Measurements from ENCODE around the gene SQSTM1. TPM values are rescaled to one million over a fixed set of nuclear protein-coding genes. Genes with fewer than 3 reads are reported as not detected.

The SQSTM1 gene
- total and polyA plus RNA-seq, 2 donors (not counting 1 experiment from before 2014, with no cell fraction given): 212 to 1,894 TPM

DNA sequence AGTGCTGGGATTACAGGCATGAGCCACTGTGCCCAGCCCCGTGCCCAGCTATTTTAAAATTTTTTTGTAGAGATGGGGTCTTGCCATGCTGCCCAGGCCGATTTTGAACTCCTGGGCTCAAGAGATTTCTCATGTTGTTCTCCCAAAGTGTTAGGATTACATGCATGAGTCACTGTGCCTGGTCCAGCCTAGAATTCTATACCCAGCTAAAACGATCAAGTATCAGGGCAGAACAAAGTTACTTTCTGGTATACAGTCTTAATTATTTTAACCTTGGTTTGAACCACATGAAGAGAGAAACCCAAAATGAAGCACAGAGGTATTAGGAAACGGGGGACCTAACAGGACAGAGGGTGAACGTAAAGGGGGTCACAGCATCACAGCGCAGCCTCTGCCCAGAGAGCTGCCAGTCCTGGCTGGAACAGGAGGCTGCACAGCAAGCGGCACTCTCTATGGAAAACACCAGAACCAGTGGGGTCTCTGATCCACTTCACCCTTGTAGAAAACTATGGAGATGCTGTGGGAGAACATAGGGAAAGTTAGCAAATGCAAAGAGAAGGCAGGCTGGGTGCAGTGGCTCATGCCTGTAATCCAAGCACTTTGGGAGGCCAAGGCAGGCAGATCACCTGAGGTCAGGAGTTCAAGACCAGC is 10.2 kb downstream of the SQSTM1 start:
- no peak overlapping the region for H3K4me3 ChIP-seq (replicated peaks in 1 of 4; ENCODE audit: control extremely low read depth in 1 of 4, insufficient read depth in 1 of 4, low read depth in 3 of 4, low read length in 4 of 4)
- peaks cover 42% of the 10 kb centered on the region for H3K36me3 ChIP-seq (ENCODE audit: control insufficient read depth, insufficient read depth, low read length)
- H3K4me1 ChIP-seq (ENCODE audit: control insufficient read depth, extremely low read depth, insufficient read depth, low read length): no peaks in the 10 kb centered on the region
- TF ChIP-seq, protein P1, sequence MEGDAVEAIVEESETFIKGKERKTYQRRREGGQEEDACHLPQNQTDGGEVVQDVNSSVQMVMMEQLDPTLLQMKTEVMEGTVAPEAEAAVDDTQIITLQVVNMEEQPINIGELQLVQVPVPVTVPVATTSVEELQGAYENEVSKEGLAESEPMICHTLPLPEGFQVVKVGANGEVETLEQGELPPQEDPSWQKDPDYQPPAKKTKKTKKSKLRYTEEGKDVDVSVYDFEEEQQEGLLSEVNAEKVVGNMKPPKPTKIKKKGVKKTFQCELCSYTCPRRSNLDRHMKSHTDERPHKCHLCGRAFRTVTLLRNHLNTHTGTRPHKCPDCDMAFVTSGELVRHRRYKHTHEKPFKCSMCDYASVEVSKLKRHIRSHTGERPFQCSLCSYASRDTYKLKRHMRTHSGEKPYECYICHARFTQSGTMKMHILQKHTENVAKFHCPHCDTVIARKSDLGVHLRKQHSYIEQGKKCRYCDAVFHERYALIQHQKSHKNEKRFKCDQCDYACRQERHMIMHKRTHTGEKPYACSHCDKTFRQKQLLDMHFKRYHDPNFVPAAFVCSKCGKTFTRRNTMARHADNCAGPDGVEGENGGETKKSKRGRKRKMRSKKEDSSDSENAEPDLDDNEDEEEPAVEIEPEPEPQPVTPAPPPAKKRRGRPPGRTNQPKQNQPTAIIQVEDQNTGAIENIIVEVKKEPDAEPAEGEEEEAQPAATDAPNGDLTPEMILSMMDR (conservative IDR thresholded peaks at IDR 0.05 in 1 of 2, IDR thresholded peaks at IDR 0.05 in 1 of 2; ENCODE audit: low read depth in 1 of 2, low read length in 2 of 2): no peak
- no peak for TF ChIP-seq EZH2 (IDR thresholded peaks at IDR 0.05; ENCODE audit: low read length, missing control alignments)
- no peaks in the 10 kb centered on the region for H3K9me3 ChIP-seq (ENCODE audit: control insufficient read depth, insufficient read depth, low read depth, low read length)
- no peak overlapping the region for H3K9ac ChIP-seq (ENCODE audit: insufficient read depth, low read length)
- no peaks in the 10 kb centered on the region for H4K20me1 ChIP-seq (ENCODE audit: control insufficient read depth, extremely low read depth, insufficient read depth, low read length)
- no peak for DNase-seq (ENCODE audit: low read depth in 2 of 2)
- H3K27me3 ChIP-seq (ENCODE audit: control insufficient read depth, insufficient read depth, low read length): no peaks in the 10 kb centered on the region
- H3K4me2 ChIP-seq (ENCODE audit: extremely low read depth, insufficient read depth, low read length): no peak overlapping the region
- no peak overlapping the region for H2AFZ ChIP-seq (ENCODE audit: low read length)
- no peak overlapping the region for H3K27ac ChIP-seq (ENCODE audit: insufficient read depth, low read length)
- peaks cover 19% of the 10 kb centered on the region for H3K79me2 ChIP-seq (ENCODE audit: control insufficient read depth, insufficient read depth, low read length)

DNA sequence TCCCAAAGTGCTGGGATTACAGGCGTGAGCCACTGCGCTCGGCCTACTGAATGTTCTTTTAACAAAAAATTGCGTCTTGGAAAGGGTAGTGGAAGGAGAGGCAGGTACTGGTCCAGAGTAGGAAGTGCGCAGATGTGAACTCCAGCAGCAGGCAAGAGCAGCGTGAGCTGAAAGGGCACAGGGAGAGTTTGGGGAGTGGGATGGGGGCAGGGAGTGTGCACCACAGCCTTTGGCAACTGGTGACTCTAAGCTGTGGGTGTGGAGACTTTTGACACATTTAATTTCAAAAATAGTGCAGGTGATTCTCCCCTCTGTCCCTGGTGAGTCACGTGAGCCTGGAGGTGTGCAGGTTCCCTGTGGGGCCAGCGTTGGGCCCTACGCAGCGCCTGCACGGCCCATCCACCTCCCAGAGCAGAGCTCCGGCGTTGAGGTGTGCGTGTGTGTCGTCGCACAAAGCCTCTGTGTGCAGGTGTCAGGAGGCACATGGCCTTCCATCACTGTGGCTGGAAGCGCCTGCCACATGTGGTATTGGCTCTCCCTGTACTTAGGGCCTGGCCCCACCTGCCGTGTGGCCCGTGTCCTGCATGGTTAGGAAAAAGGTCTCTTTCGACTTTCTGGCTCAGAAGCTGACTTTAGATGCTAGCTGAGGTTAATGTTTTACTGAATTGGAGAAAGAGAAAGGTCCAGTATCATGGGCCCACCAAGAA is 11.5 kb downstream of the SQSTM1 start:
- DNase-seq (ENCODE audit: low read depth in 2 of 2): no peak
- TF ChIP-seq, protein P1 (conservative IDR thresholded peaks at IDR 0.05 in 1 of 2, IDR thresholded peaks at IDR 0.05 in 1 of 2; ENCODE audit: low read depth in 1 of 2, low read length in 2 of 2): no peak
- no peak for TF ChIP-seq EZH2 (IDR thresholded peaks at IDR 0.05; ENCODE audit: low read length, missing control alignments)
- Histone ChIP-seq H3K36me3 (ENCODE audit: control insufficient read depth, insufficient read depth, low read length) (peaks cover 49% of the 10 kb centered on the region), H4K20me1 (ENCODE audit: control insufficient read depth, extremely low read depth, insufficient read depth, low read length) (peaks cover 2% of the 10 kb centered on the region), H3K4me3 (replicated peaks in 1 of 4; ENCODE audit: control extremely low read depth in 1 of 4, insufficient read depth in 1 of 4, low read depth in 3 of 4, low read length in 4 of 4) (no peak overlapping the region), H3K4me1 (ENCODE audit: control insufficient read depth, extremely low read depth, insufficient read depth, low read length) (peaks cover 4% of the 10 kb centered on the region), H3K9me3 (ENCODE audit: control insufficient read depth, insufficient read depth, low read depth, low read length) (no peaks in the 10 kb centered on the region), H3K9ac (ENCODE audit: insufficient read depth, low read length) (no peak overlapping the region), H3K27ac (ENCODE audit: insufficient read depth, low read length) (no peak overlapping the region), H2AFZ (ENCODE audit: low read length) (no peak overlapping the region), H3K79me2 (ENCODE audit: control insufficient read depth, insufficient read depth, low read length) (peaks cover 17% of the 10 kb centered on the region), H3K27me3 (ENCODE audit: control insufficient read depth, insufficient read depth, low read length) (no peaks in the 10 kb centered on the region), H3K4me2 (ENCODE audit: extremely low read depth, insufficient read depth, low read length) (no peak overlapping the region)

DNA sequence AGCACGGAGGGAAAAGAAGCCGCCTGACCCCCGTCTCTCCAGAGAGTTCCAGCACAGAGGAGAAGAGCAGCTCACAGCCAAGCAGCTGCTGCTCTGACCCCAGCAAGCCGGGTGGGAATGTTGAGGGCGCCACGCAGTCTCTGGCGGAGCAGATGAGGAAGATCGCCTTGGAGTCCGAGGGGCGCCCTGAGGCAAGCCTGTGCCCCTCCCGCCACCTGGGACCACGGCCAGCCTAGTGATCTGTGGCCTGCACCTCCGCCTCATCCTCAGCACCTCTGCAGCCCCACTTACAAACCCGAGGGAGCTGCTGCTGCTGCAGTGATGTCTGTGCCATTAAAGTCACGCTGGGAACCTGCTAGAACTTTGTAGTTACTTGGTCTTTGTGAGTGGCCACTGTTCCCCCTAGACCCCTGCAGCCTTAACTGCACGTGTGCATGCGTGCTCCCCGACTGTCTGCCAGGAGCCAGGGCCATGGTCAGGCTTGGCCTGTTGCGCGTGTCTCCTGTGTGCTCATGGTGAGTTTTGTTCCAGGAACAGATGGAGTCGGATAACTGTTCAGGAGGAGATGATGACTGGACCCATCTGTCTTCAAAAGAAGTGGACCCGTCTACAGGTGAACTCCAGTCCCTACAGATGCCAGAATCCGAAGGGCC is 12.5 kb downstream of the SQSTM1 start:
- H3K4me2 ChIP-seq (ENCODE audit: extremely low read depth, insufficient read depth, low read length): no peak overlapping the region
- no peaks in the 10 kb centered on the region for H3K27me3 ChIP-seq (ENCODE audit: control insufficient read depth, insufficient read depth, low read length)
- peaks cover 2% of the 10 kb centered on the region for H4K20me1 ChIP-seq (ENCODE audit: control insufficient read depth, extremely low read depth, insufficient read depth, low read length)
- H3K9me3 ChIP-seq (ENCODE audit: control insufficient read depth, insufficient read depth, low read depth, low read length): no peaks in the 10 kb centered on the region
- TF ChIP-seq, protein P1 (conservative IDR thresholded peaks at IDR 0.05 in 1 of 2, IDR thresholded peaks at IDR 0.05 in 1 of 2; ENCODE audit: low read depth in 1 of 2, low read length in 2 of 2): no peak
- TF ChIP-seq EZH2 (IDR thresholded peaks at IDR 0.05; ENCODE audit: low read length, missing control alignments): no peak
- H3K4me1 ChIP-seq (ENCODE audit: control insufficient read depth, extremely low read depth, insufficient read depth, low read length): peaks cover 4% of the 10 kb centered on the region
- peaks cover 53% of the 10 kb centered on the region for H3K36me3 ChIP-seq (ENCODE audit: control insufficient read depth, insufficient read depth, low read length)
- H3K4me3 ChIP-seq (replicated peaks in 1 of 4; ENCODE audit: control extremely low read depth in 1 of 4, insufficient read depth in 1 of 4, low read depth in 3 of 4, low read length in 4 of 4): no peak overlapping the region
- H3K9ac ChIP-seq (ENCODE audit: insufficient read depth, low read length): no peak overlapping the region
- H3K27ac ChIP-seq (ENCODE audit: insufficient read depth, low read length): no peak overlapping the region
- DNase-seq (ENCODE audit: low read depth in 2 of 2): no peak
- H2AFZ ChIP-seq (ENCODE audit: low read length): no peak overlapping the region
- peaks cover 13% of the 10 kb centered on the region for H3K79me2 ChIP-seq (ENCODE audit: control insufficient read depth, insufficient read depth, low read length)

Measured in fibroblast of lung (primary cell).